Naive thymus-derived CD4-positive, alpha-beta T cell (primary cell): ENCODE data around the gene SUGCT. TPM values are rescaled to one million over a fixed set of nuclear protein-coding genes. Genes with fewer than 3 reads are reported as not detected.

Source experiments
- ATAC-seq: fragments of 150-1000 bp; cut with Tn5 transposase; 2 replicates; pipeline ENCODE4 v1.10.0; 2021; ENCODE audit warnings: mild to moderate bottlenecking, moderate library complexity
- CTCF ChIA-PET: fragments of 350-600 bp; sonication (Branson Sonifier 250); formaldehyde crosslinking; loops from one replicate; lab custom pipeline; 2021; ENCODE audit warnings: antibody characterized with exemption; lab: Charles Lee
- POLR2A ChIA-PET: fragments of 350-600 bp; sonication (Branson Sonifier 250); formaldehyde crosslinking; loops from one replicate; lab custom pipeline; 2021; ENCODE audit warnings: antibody characterized with exemption, inconsistent platforms; lab: Charles Lee
- DNase-seq, 9 donors: peaks; one replicate each; pipeline versions ENCODE4 v3.0.0 to v3.0.0-alpha.2; 2020 to 2022; ENCODE audit warnings: mixed read lengths in 1 of 9
- H3K27ac ChIP-seq: one replicate; pipeline ENCODE4 v1.7.0; 2013; ENCODE audit warnings: mild to moderate bottlenecking, low read depth, low read length, moderate library complexity
- H3K27me3 ChIP-seq, 2 donors: one replicate each; pipeline ENCODE4 v1.7.0; 2013; ENCODE audit warnings: low read length in 2 of 2, mild to moderate bottlenecking in 2 of 2, moderate library complexity in 2 of 2; ENCODE audit not compliant: control insufficient read depth in 2 of 2, insufficient read depth in 2 of 2
- H3K36me3 ChIP-seq, 3 experiments: 1 replicate in 2 of 3; 2 replicates in 1 of 3; pipeline ENCODE4 v1.7.0; 2013; ENCODE audit warnings: low read length in 3 of 3, mild to moderate bottlenecking in 3 of 3, moderate library complexity in 1 of 3; ENCODE audit not compliant: insufficient read depth in 3 of 3, control insufficient read depth in 2 of 3
- H3K4me1 ChIP-seq, 2 donors: one replicate each; pipeline ENCODE4 v1.7.0; 2013; ENCODE audit warnings: low read length in 2 of 2, mild to moderate bottlenecking in 2 of 2, moderate library complexity in 1 of 2; ENCODE audit not compliant: control insufficient read depth in 2 of 2, insufficient read depth in 2 of 2
- H3K4me3 ChIP-seq: 2 replicates; pipeline ENCODE4 v1.7.0; 2013; ENCODE audit warnings: mild to moderate bottlenecking, low read length
- H3K9me3 ChIP-seq, 3 experiments: 1 replicate in 2 of 3; 2 replicates in 1 of 3; pipeline ENCODE4 v1.7.0; 2013; ENCODE audit warnings: low read length in 3 of 3; ENCODE audit not compliant: control insufficient read depth in 2 of 3
- H3K27ac Mint-ChIP-seq, 9 donors: one replicate each; pipeline ENCODE4 v1.8.0; 2020 to 2022; ENCODE audit warnings: mixed read lengths in 9 of 9, mild to moderate bottlenecking in 8 of 9, moderate library complexity in 5 of 9, inconsistent platforms in 2 of 9
- H3K27me3 Mint-ChIP-seq, 5 donors: one replicate each; pipeline ENCODE4 v1.8.0; 2021 to 2022; ENCODE audit warnings: mixed read lengths in 5 of 5, mild to moderate bottlenecking in 1 of 5
- H3K36me3 Mint-ChIP-seq, 5 donors: one replicate each; pipeline ENCODE4 v1.8.0; 2020 to 2022; ENCODE audit warnings: mixed read lengths in 5 of 5, mild to moderate bottlenecking in 3 of 5, inconsistent platforms in 1 of 5
- H3K4me1 Mint-ChIP-seq, 7 donors: one replicate each; pipeline ENCODE4 v1.8.0; 2020 to 2022; ENCODE audit warnings: mixed read lengths in 7 of 7, mild to moderate bottlenecking in 3 of 7, inconsistent platforms in 1 of 7
- H3K4me3 Mint-ChIP-seq, 10 donors: one replicate each; pipeline ENCODE4 v1.8.0; 2020 to 2022; ENCODE audit warnings: mild to moderate bottlenecking in 10 of 10, mixed read lengths in 10 of 10, moderate library complexity in 6 of 10, inconsistent platforms in 2 of 10
- H3K9me3 Mint-ChIP-seq, 11 donors: one replicate each; pipeline ENCODE4 v1.8.0; 2020 to 2022; ENCODE audit warnings: mixed read lengths in 11 of 11, mild to moderate bottlenecking in 4 of 11, inconsistent platforms in 1 of 11, moderate library complexity in 1 of 11
- intact Hi-C, 2 donors: fragments of 100-400 bp; cut with micrococcal nuclease; formaldehyde crosslinking; loops; one replicate each; pipeline ENCODE4 v1.15.1; 2023
- polyA plus RNA-seq, 2 donors: library from polyadenylated mRNA; unstranded; fragments of 300-500 nt; fragmentation: Illumina TruSeq; gene quantifications; one replicate each; pipeline ENCODE4 v1.2.3, GENCODE V29; 2021
- total RNA-seq, 6 experiments: library from RNA in 5 of 6; stranded (reverse) in 5 of 6; gene quantifications; 1 replicate in 5 of 6; 2 replicates in 1 of 6; pipeline ENCODE4 v1.2.3 and lab custom pipeline; 2021 to 2026

Gene SUGCT
- total and polyA plus RNA-seq, 7 experiments from 2014 or later, result 0.95 to 2.7 (median 2.2) TPM; not detected in 1

DNA sequence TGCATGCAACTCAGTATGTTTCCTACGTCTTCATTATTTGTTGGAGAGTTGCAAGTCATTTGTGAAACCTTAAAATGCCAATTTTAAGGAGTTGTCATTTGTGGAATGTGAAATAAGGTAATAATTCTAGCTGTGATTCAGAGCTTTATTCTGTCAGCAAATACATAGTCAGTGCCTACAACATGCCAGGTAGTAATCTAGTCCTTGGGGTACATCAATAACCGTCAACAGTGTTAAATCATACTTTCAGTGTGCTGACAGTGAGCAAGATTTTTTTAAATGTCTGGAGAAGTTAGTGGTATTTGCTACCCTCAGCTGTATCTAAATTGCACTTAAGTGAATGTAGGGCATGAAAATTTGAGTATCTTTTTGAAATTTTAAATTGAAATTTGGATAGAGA, 37.1 kb upstream of the SUGCT start:
- intact Hi-C loops, result no loop called here
- Mint-ChIP-seq H3K9me3 (no peaks in the 10 kb centered on the region), H3K36me3 (peaks cover 0 to 27% (median 12%) of the 10 kb centered on the region in 5 donors), H3K4me1 (peaks cover 0 to 14% (median 2%) of the 10 kb centered on the region in 7 donors), H3K4me3 (no peak overlapping the region), H3K27me3 (no peaks in the 10 kb centered on the region), H3K27ac (peak overlapping the region in 3 of 9 donors; percentile 6 to 69 (median 29))
- DNase-seq (no peak), ATAC-seq (no peak)
- ChIA-PET CTCF (interaction anchor here (0.6 kb wide), 1 partner anchor 490 kb away, joined by 5 read pairs; no protein-coding TSS in a partner anchor), POLR2A (interaction anchor here (0.6 kb wide), 1 partner anchor 22 kb away, joined by 3 read pairs; no protein-coding TSS in a partner anchor)
- Histone ChIP-seq H3K27me3 (no peaks in the 10 kb centered on the region), H3K36me3 (peaks cover 14 to 31% (median 17%) of the 10 kb centered on the region in 3 experiments), H3K4me1 (no peaks in the 10 kb centered on the region), H3K27ac (no peak overlapping the region), H3K9me3 (no peaks in the 10 kb centered on the region), H3K4me3 (no peak overlapping the region)

DNA sequence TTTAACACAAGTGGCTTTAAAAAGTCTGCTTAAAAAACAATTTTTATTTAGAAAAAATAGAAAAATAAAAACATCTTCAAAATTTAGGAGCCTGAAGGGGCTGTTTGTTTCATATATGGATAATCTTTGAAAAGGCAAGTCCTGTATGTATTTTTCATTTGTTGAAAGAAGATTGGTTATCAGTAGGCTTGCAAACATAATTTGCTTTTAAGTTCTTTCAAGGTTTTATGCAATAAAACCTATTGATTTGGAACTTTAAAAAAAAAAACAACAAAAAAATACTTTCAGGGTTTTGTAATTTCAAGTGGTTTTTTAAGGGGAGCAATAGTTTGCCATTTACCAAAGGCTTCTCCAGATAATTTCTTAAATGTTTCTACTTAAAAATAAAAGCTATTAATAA, 36.0 kb upstream of the SUGCT start:
- peaks cover 7 to 21% (median 7%) of the 10 kb centered on the region in 3 experiments for H3K36me3 ChIP-seq
- no peak for ATAC-seq
- Mint-ChIP-seq H3K4me1 (peaks cover 0 to 13% (median 2%) of the 10 kb centered on the region in 7 donors), H3K36me3 (peaks cover 0 to 21% (median 10%) of the 10 kb centered on the region in 5 donors), H3K27ac (no peak overlapping the region), H3K27me3 (no peaks in the 10 kb centered on the region), H3K9me3 (no peaks in the 10 kb centered on the region), H3K4me3 (no peak overlapping the region)
- DNase-seq, result no peak
- H3K4me3 ChIP-seq, result no peak overlapping the region
- POLR2A ChIA-PET, result no interaction called here
- CTCF ChIA-PET, result no interaction called here
- intact Hi-C loops, result no loop called here
- no peaks in the 10 kb centered on the region for H3K9me3 ChIP-seq
- H3K27me3 ChIP-seq, result no peaks in the 10 kb centered on the region
- no peak overlapping the region for H3K27ac ChIP-seq
- H3K4me1 ChIP-seq, result no peaks in the 10 kb centered on the region

DNA sequence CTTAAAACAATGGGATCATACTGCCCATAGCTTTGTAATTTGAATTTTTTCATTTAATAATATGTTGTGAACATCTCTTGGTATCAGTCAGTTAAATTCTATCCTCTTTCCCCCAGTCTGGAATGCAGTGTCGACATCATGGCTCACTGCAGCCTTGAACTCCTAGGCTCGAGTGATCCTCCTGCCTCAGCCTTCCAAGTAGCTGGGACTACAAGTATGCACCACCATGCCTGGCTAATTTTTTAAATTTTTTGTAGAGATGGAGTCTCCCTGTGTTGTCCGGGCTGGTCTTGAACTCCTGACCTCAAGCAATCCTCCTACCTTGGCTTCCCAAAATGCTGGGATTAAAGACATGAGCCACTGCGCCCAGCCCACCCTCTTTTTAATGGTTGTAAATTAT, 35.0 kb upstream of the SUGCT start:
- Mint-ChIP-seq H3K4me3 (no peak overlapping the region), H3K27me3 (no peaks in the 10 kb centered on the region), H3K9me3 (no peaks in the 10 kb centered on the region), H3K4me1 (peaks cover 0 to 6% (median 0%) of the 10 kb centered on the region in 7 donors), H3K36me3 (peaks cover 0 to 12% (median 0%) of the 10 kb centered on the region in 5 donors), H3K27ac (no peak overlapping the region)
- no peak for DNase-seq
- Histone ChIP-seq H3K4me3 (no peak overlapping the region), H3K4me1 (no peaks in the 10 kb centered on the region), H3K36me3 (peaks cover 0 to 11% (median 0%) of the 10 kb centered on the region in 3 experiments), H3K9me3 (no peaks in the 10 kb centered on the region), H3K27ac (no peak overlapping the region), H3K27me3 (no peaks in the 10 kb centered on the region)
- no peak for ATAC-seq
- intact Hi-C loops, result no loop called here
- ChIA-PET CTCF (no interaction called here), POLR2A (no interaction called here)

DNA sequence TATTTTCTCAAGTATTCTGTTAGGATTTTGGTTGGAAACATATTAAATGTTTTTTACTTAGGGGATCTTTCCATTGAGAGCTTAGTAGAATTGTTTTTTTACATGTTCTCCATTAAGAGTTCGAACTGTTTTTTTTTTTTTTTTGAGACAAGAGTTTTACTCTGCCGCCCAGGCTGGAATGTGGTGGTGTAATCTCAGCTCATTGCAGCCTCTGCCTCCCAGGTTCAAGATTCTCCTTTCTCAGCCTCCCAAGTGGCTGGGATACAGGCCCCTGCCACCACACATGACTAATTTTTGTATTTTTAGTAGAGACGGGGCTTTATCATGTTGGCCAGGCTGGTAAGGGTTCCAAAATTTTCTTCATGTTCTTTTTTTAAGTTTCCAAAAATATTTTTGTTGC, 33.6 kb upstream of the SUGCT start:
- Histone ChIP-seq H3K4me3 (no peak overlapping the region), H3K27ac (no peak overlapping the region), H3K36me3 (no peaks in the 10 kb centered on the region), H3K9me3 (no peaks in the 10 kb centered on the region), H3K4me1 (no peaks in the 10 kb centered on the region), H3K27me3 (no peaks in the 10 kb centered on the region)
- DNase-seq, result no peak
- ChIA-PET POLR2A (interaction anchor here (0.6 kb wide), 1 partner anchor 12 kb away, joined by 5 read pairs; no protein-coding TSS in a partner anchor), CTCF (no interaction called here)
- no peaks in the 10 kb centered on the region for H3K9me3 Mint-ChIP-seq
- H3K4me1 Mint-ChIP-seq, result peaks cover 0 to 6% (median 0%) of the 10 kb centered on the region in 7 donors
- ATAC-seq, result no peak
- no peak overlapping the region for H3K27ac Mint-ChIP-seq
- intact Hi-C loops, result no loop called here
- no peaks in the 10 kb centered on the region for H3K27me3 Mint-ChIP-seq
- H3K36me3 Mint-ChIP-seq, result peaks cover 0 to 6% (median 0%) of the 10 kb centered on the region in 5 donors
- no peak overlapping the region for H3K4me3 Mint-ChIP-seq

DNA sequence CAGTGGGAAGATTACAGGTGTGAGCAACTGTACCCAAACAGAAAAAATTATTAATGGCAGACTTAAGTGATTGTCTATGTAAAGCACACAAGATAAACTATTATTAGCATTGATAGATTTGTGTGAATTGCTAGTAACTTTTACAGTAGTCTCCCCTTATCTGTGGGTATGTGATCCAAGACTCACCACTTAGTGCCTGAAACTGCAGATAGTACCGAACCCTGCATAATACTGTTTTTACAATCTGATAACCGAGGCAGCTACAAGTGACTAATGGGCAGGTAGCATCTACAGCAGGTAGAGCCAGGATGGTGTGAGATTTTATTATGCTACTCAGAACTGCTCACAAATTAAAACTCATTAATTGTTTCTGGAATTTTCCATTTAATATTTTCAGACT, 31.9 kb upstream of the SUGCT start:
- intact Hi-C loops, result no loop called here
- H3K36me3 ChIP-seq, result no peaks in the 10 kb centered on the region

DNA sequence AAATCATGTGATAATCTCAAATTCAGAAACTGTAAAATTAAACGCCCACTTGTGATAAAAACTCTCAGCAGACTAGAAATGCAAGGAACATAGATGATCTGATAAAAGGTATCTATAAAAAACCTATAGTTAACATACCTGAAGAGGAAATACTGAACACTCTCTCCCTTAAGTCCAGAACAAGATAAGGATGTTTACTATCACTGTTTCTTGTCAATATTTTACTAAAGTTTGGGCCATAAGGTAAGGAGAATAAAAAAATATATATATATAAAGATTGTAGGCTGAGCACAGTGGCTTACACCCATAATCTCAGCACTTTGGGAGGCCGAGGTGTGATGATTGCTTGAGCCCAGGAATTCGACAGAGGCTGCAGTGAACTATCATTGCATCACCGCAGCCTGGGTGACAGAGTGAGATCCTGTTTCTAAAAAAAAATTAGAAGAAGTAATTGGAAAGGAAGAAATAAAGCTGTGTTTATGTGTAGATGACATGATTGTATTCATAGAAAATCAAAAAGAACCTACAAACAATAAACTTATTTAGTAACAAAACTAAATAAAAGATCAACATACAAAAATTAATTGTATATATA, 28.8 kb upstream of the SUGCT start:
- Histone ChIP-seq H3K27ac (no peak overlapping the region), H3K9me3 (no peaks in the 10 kb centered on the region), H3K36me3 (no peaks in the 10 kb centered on the region), H3K27me3 (no peaks in the 10 kb centered on the region), H3K4me3 (no peak overlapping the region), H3K4me1 (no peaks in the 10 kb centered on the region)
- Mint-ChIP-seq H3K4me3 (no peak overlapping the region), H3K9me3 (no peaks in the 10 kb centered on the region), H3K27me3 (no peaks in the 10 kb centered on the region), H3K36me3 (peaks cover 0 to 7% (median 0%) of the 10 kb centered on the region in 5 donors), H3K27ac (no peak overlapping the region), H3K4me1 (peaks cover 0 to 1% (median 0%) of the 10 kb centered on the region in 7 donors)
- ATAC-seq (no peak), DNase-seq (no peak)
- CTCF ChIA-PET, result no interaction called here
- intact Hi-C loops, result no loop called here
- POLR2A ChIA-PET, result no interaction called here

More for the DNA sequence above, 31.9 kb upstream of the SUGCT start:
- CTCF ChIA-PET, result no interaction called here
- Histone ChIP-seq H3K27ac (no peak overlapping the region), H3K9me3 (no peaks in the 10 kb centered on the region), H3K4me3 (no peak overlapping the region), H3K4me1 (no peaks in the 10 kb centered on the region), H3K27me3 (no peaks in the 10 kb centered on the region)
- no peak for DNase-seq
- no peak for ATAC-seq
- no peaks in the 10 kb centered on the region for H3K9me3 Mint-ChIP-seq
- peaks cover 0 to under 1% (median 0%) of the 10 kb centered on the region in 5 donors for H3K36me3 Mint-ChIP-seq
- H3K27ac Mint-ChIP-seq, result peak overlapping the region in 1 of 9 donors; percentile 25
- no peaks in the 10 kb centered on the region for H3K27me3 Mint-ChIP-seq
- H3K4me3 Mint-ChIP-seq, result no peak overlapping the region
- POLR2A ChIA-PET, result interaction anchor here (0.6 kb wide), 1 partner anchor 30 kb away, joined by 3 read pairs; no protein-coding TSS in a partner anchor
- H3K4me1 Mint-ChIP-seq, result peaks cover 0 to 2% (median 0%) of the 10 kb centered on the region in 7 donors

DNA sequence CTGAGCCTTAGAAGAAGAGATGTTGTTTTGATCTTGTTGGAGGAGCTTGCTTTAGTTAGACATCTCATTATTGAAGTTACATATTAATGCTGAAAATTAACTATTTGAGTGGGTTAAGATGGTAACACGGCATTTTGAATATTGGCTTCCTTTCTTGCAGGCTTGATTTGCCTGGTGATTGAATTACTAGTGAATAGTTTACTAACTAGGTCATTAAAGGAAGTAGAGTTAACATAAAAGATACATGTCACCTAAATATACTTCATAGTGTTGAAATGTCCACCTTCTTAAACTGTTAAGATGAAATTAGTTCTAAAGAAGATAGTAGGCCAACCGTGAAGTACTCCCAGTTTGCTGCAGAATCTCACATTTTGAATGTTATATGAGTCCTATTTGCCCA, 18.9 kb upstream of the SUGCT start:
- ChIA-PET POLR2A (no interaction called here), CTCF (no interaction called here)
- Histone ChIP-seq H3K27ac (no peak overlapping the region), H3K9me3 (no peaks in the 10 kb centered on the region), H3K36me3 (no peaks in the 10 kb centered on the region), H3K4me1 (no peaks in the 10 kb centered on the region), H3K27me3 (no peaks in the 10 kb centered on the region), H3K4me3 (no peak overlapping the region)
- ATAC-seq (no peak), DNase-seq (no peak)
- intact Hi-C loops, result no loop called here
- Mint-ChIP-seq H3K27ac (no peak overlapping the region), H3K9me3 (no peaks in the 10 kb centered on the region), H3K27me3 (no peaks in the 10 kb centered on the region), H3K4me3 (no peak overlapping the region), H3K4me1 (peaks cover 0 to 6% (median 0%) of the 10 kb centered on the region in 7 donors), H3K36me3 (peaks cover 0 to 20% (median 3%) of the 10 kb centered on the region in 5 donors)
